Thyroid gland (tissue), 4 donors: ENCODE data around the gene CNR1.
"Not testable (repeated sequence)": the region's sequence is repeated elsewhere in the genome, so short reads cannot be mapped to it uniquely, and the experiment has no call there.

Experiments
- POLR2A ChIP-seq, 2 donors: fragments of 450-650 bp; IDR thresholded peaks; one replicate each; pipeline ENCODE4 v1.6.1; 2017; ENCODE audit warnings: antibody characterized with exemption in 2 of 2, mild to moderate bottlenecking in 2 of 2, moderate library complexity in 1 of 2
- TF ChIP-seq, protein P1 (sequence below), 6 experiments: fragments of 200-600 bp in 3 of 6; fragments of 450-650 bp in 3 of 6; sonication (generic) in 3 of 6; IDR thresholded peaks; one replicate each; pipeline ENCODE4 v1.5.1; 2016 to 2019; ENCODE audit warnings: antibody characterized with exemption in 6 of 6, mild to moderate bottlenecking in 2 of 6, inconsistent platforms in 1 of 6, moderate library complexity in 1 of 6

DNA sequence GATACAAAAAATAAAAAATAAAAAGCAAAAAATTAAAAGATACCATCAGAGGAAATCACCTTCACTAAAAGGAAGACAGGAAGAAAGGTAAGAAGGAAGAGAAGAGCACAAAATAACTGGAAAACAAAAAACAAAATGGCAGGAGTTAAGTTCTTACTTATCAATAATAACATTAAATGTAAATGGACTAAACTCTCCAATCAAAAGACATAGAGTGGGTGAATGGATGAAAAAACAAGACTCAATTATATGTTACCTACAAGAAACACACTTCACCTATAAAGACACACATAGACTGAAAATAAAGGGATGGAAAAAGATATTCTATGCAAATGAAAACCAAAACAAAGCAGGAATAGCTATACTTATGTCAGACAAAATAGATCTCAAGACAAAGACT lies 35.6 kb upstream of the CNR1 start:
- TF ChIP-seq, protein P1, sequence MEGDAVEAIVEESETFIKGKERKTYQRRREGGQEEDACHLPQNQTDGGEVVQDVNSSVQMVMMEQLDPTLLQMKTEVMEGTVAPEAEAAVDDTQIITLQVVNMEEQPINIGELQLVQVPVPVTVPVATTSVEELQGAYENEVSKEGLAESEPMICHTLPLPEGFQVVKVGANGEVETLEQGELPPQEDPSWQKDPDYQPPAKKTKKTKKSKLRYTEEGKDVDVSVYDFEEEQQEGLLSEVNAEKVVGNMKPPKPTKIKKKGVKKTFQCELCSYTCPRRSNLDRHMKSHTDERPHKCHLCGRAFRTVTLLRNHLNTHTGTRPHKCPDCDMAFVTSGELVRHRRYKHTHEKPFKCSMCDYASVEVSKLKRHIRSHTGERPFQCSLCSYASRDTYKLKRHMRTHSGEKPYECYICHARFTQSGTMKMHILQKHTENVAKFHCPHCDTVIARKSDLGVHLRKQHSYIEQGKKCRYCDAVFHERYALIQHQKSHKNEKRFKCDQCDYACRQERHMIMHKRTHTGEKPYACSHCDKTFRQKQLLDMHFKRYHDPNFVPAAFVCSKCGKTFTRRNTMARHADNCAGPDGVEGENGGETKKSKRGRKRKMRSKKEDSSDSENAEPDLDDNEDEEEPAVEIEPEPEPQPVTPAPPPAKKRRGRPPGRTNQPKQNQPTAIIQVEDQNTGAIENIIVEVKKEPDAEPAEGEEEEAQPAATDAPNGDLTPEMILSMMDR (IDR thresholded peaks at IDR 0.05) = not testable (repeated sequence)
- not testable (repeated sequence) for TF ChIP-seq POLR2A (IDR thresholded peaks at IDR 0.05)
